Kidney (tissue), 14 donors: ENCODE measurements around the gene STK11IP. TPM values are rescaled to one million over a fixed set of nuclear protein-coding genes. Genes with fewer than 3 reads are reported as not detected.

Experiments used
- DNase-seq, 5 donors: peaks; one replicate each; pipeline ENCODE4 v3.0.0-alpha.2; 2013 to 2020
- FAIRE-seq: peaks from 2 replicates; lab custom pipeline; 2012; peaks lifted over from hg19 to GRCh38; lab: Jason Lieb, UNC
- H3K27ac ChIP-seq, 2 donors: one replicate each; pipeline ENCODE4 v1.7.0; 2013; ENCODE audit warnings: low read depth in 2 of 2, low read length in 2 of 2, inconsistent platforms in 1 of 2
- H3K27me3 ChIP-seq: one replicate; pipeline ENCODE4 v1.7.1; 2013; ENCODE audit warnings: low read length, inconsistent platforms; ENCODE audit not compliant: control insufficient read depth, insufficient read depth
- H3K36me3 ChIP-seq, 3 donors: one replicate each; pipeline versions ENCODE4 v1.7.0 to v1.7.1; 2013; ENCODE audit warnings: low read length in 3 of 3, control low read depth in 1 of 3, inconsistent platforms in 1 of 3; ENCODE audit not compliant: insufficient read depth in 3 of 3, control insufficient read depth in 2 of 3
- H3K4me1 ChIP-seq, 3 donors: one replicate each; pipeline versions ENCODE4 v1.7.0 to v1.7.1; 2013; ENCODE audit warnings: low read length in 3 of 3, inconsistent platforms in 1 of 3, low read depth in 1 of 3; ENCODE audit not compliant: control insufficient read depth in 2 of 3, insufficient read depth in 2 of 3
- H3K4me3 ChIP-seq, 3 donors: one replicate each; pipeline versions ENCODE4 v1.7.0 to v1.8.1; 2013; ENCODE audit warnings: low read length in 3 of 3, control low read depth in 1 of 3, inconsistent platforms in 1 of 3
- H3K9ac ChIP-seq, 3 donors: one replicate each; pipeline versions ENCODE4 v1.7.0 to v1.7.1; 2013; ENCODE audit warnings: low read length in 3 of 3, control low read depth in 1 of 3, inconsistent platforms in 1 of 3
- H3K9me3 ChIP-seq, 3 donors: one replicate each; pipeline versions ENCODE4 v1.7.0 to v1.7.1; 2013; ENCODE audit warnings: low read length in 3 of 3, control low read depth in 1 of 3, inconsistent platforms in 1 of 3; ENCODE audit not compliant: control insufficient read depth in 2 of 3, insufficient read depth in 1 of 3
- CTCF ChIP-seq: IDR thresholded peaks from 3 replicates; pipeline ENCODE4 v1.5.1; 2012; ENCODE audit warnings: mild to moderate bottlenecking, moderate library complexity, borderline replicate concordance; ENCODE audit not compliant: insufficient read depth; ENCODE audit errors: extremely low read depth
- intact Hi-C: fragments of 100-400 bp; cut with DNase I; formaldehyde crosslinking; loops from one replicate; pipeline ENCODE4 v1.11.1; 2022
- polyA plus RNA-seq: library from polyadenylated mRNA; stranded (reverse); fragments of 350-450 nt; fragmentation: Illumina TruSeq; extraction: RNeasy Lipid Tissue Mini Kit (QIAGEN cat#74804); gene quantifications from one replicate; pipeline ENCODE4 v1.2.3, GENCODE V29; 2014; ENCODE audit warnings: low read depth, low replicate concordance; ENCODE audit not compliant: insufficient read depth
- total RNA-seq: library from RNA; stranded (reverse); fragmentation: NEBNext Ultra II Directional; extraction: Animal tissue kit (Norgen Biotek cat#: 25700); gene quantifications from one replicate; pipeline ENCODE4 v1.2.1, GENCODE V29; 2021
- donor health status: control.
- donor health status: control.
- donor health status: control.
- donor health status: control.
- donor health status: control.
- donor health status: DM: yes; HTN: yes; CAD: no.
- donor health status: Normal renal cell carcinoma (clear cell type).

The STK11IP gene
- total and polyA plus RNA-seq, 2 donors from 2014 or later = 12.5 to 33.7 TPM

- peak in 1 of 5 donors; percentile 69 for DNase-seq
- Histone ChIP-seq H3K27me3 (no peaks in the 10 kb centered on the region), H3K27ac (no peak overlapping the region), H3K4me1 (peaks cover 0 to 11% (median 10%) of the 10 kb centered on the region in 3 donors), H3K9me3 (no peaks in the 10 kb centered on the region), H3K9ac (no peak overlapping the region), H3K36me3 (peaks cover 3 to 8% (median 7%) of the 10 kb centered on the region in 3 donors), H3K4me3 (no peak overlapping the region)
- no peak for TF ChIP-seq CTCF
- intact Hi-C loops = no loop called here
- no peak for FAIRE-seq
Measured at GRCh38 chr2:219567791-219568361, 29.8 kb upstream of the STK11IP start.

GRCh38 chr2:219569041-219569440 is 28.6 kb upstream of the STK11IP start:
- H3K36me3 ChIP-seq = peaks cover 0 to 4% (median 3%) of the 10 kb centered on the region in 3 donors
- H3K9ac ChIP-seq = no peak overlapping the region
- FAIRE-seq (no peak), DNase-seq (peak in 3 of 5 donors; percentile 34 to 56 (median 55))
- intact Hi-C loops = no loop called here
- H3K27ac ChIP-seq = no peak overlapping the region
- H3K4me3 ChIP-seq = no peak overlapping the region
- H3K4me1 ChIP-seq = peaks cover 0 to 11% (median 10%) of the 10 kb centered on the region in 3 donors
- H3K27me3 ChIP-seq = no peaks in the 10 kb centered on the region
- no peak for TF ChIP-seq CTCF
- no peaks in the 10 kb centered on the region for H3K9me3 ChIP-seq

- intact Hi-C loops = no loop called here
Measured at GRCh38 chr2:219569635-219570034, 28.0 kb upstream of the STK11IP start.

More at GRCh38 chr2:219569635-219570034, 28.0 kb upstream of the STK11IP start:
- no peak overlapping the region for H3K27ac ChIP-seq
- H3K4me3 ChIP-seq = peak overlapping the region in 1 of 3 donors; percentile 55
- peaks cover 0 to 4% (median 0%) of the 10 kb centered on the region in 3 donors for H3K36me3 ChIP-seq
- no peak overlapping the region for H3K9ac ChIP-seq
- H3K9me3 ChIP-seq = no peaks in the 10 kb centered on the region
- FAIRE-seq = no peak
- TF ChIP-seq CTCF = no peak
- DNase-seq = no peak
- H3K27me3 ChIP-seq = no peaks in the 10 kb centered on the region
- H3K4me1 ChIP-seq = peaks cover 0 to 11% (median 10%) of the 10 kb centered on the region in 3 donors
